ENCODE measurements around the gene MMP25.
A peak's percentile ranks its signal among the peaks of the same experiment; 100 is the strongest.
"Not testable (repeated sequence)": the region's sequence is repeated elsewhere in the genome, so short reads cannot be mapped to it uniquely, and the experiment has no call there.

The MMP25 gene

GRCh38 chr16:3055734-3056115 lies 9.4 kb downstream of the MMP25 start:
- not testable (repeated sequence) for DNase-seq (ENCODE audit: low read depth)

- no peak for DNase-seq (ENCODE audit: low read depth)
Observed at GRCh38 chr16:3056336-3057180, 10.2 kb downstream of the MMP25 start.

GRCh38 chr16:3057181-3058138 lies 11.1 kb downstream of the MMP25 start:
- DNase-seq (ENCODE audit: low read depth): no peak

GRCh38 chr16:3058139-3059030 lies 12.0 kb downstream of the MMP25 start:
- no peak for DNase-seq (ENCODE audit: low read depth)

GRCh38 chr16:3059041-3059722 lies 12.8 kb downstream of the MMP25 start:
- DNase-seq (ENCODE audit: low read depth): peak; percentile 88

- no peak for DNase-seq (ENCODE audit: low read depth)
Observed at GRCh38 chr16:3059723-3060242, 13.4 kb downstream of the MMP25 start.

- DNase-seq (ENCODE audit: low read depth): no peak
Observed at GRCh38 chr16:3060339-3061127, 14.2 kb downstream of the MMP25 start.

- DNase-seq (ENCODE audit: low read depth): no peak
Observed at GRCh38 chr16:3062553-3062952, 16.2 kb downstream of the MMP25 start.

GRCh38 chr16:3063625-3064386 lies 17.4 kb downstream of the MMP25 start:
- DNase-seq (ENCODE audit: low read depth): no peak

GRCh38 chr16:3065069-3065741 lies 18.8 kb downstream of the MMP25 start, which contains the start of gene IL32:
Gene IL32 (plus strand): TSS chr16:3065640. CDS start chr16:3065812, 172 bp downstream.
- DNase-seq (ENCODE audit: low read depth): peak; percentile 39

- no peak for DNase-seq (ENCODE audit: low read depth)
Observed at GRCh38 chr16:3065742-3066439, 19.5 kb downstream of the MMP25 start.

- DNase-seq (ENCODE audit: low read depth): no peak
Observed at GRCh38 chr16:3066440-3066748, 20.0 kb downstream of the MMP25 start.

GRCh38 chr16:3068487-3068886 lies 22.1 kb downstream of the MMP25 start:
- DNase-seq (ENCODE audit: low read depth): no peak

- not testable (repeated sequence) for DNase-seq (ENCODE audit: low read depth)
Observed at GRCh38 chr16:3069146-3069545, 22.8 kb downstream of the MMP25 start.

- DNase-seq (ENCODE audit: low read depth): no peak
Observed at GRCh38 chr16:3070608-3071111, 24.3 kb downstream of the MMP25 start.

GRCh38 chr16:3071655-3072054 lies 25.3 kb downstream of the MMP25 start:
- no peak for DNase-seq (ENCODE audit: low read depth)

- DNase-seq (ENCODE audit: low read depth): not testable (repeated sequence)
Observed at GRCh38 chr16:3072148-3072547, 25.8 kb downstream of the MMP25 start.
